Fibroblast of peridontal ligament (primary cell): ENCODE measurements around the gene SIPA1L3.
A peak's percentile ranks its signal among the peaks of the same experiment; 100 is the strongest.

ENCODE experiments used
- DNase-seq: peaks from one replicate; pipeline ENCODE4 v3.0.0-alpha.2; 2010; ENCODE audit errors: extremely low read depth

The SIPA1L3 gene

DNA sequence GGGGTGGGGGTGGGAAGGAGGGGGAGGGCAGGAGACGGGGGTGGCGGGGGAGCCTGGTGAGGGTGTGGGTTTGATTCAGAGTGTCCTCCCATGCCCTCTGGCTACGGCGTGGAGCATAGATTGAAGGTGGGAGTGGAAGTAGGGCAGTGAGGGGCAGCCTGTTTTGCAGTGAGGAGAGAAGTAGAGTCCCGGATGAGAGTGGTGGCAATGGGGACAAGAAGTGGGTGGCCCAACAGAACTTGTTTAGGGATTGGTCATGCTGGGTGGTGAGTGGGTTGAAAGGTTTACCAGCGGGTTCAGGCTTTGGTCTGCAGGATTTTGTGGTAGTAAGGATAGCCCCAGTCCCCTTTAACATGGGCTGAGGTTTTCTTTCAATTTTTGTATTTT lies 35.5 kb downstream of the SIPA1L3 start:
- DNase-seq: no peak

DNA sequence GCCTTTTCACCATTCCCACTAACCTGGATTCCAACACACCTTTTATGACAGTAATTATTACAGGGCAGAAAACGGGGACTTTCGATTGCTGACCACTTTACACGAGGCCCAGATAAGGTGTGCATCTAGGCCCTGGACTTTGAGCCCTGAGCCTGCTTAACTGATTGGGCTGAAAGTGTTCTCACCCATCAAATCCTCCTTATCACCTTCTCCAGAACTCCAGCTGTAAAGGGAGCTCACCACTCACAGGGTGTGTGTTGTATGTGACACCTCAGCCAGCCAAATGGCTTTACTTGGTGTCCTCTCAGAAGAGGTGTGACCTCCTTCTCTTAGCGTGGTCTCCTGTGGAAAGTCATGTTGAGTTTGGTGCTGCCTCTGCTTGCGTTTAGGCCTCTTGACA lies 36.5 kb downstream of the SIPA1L3 start:
- DNase-seq: no peak

DNA sequence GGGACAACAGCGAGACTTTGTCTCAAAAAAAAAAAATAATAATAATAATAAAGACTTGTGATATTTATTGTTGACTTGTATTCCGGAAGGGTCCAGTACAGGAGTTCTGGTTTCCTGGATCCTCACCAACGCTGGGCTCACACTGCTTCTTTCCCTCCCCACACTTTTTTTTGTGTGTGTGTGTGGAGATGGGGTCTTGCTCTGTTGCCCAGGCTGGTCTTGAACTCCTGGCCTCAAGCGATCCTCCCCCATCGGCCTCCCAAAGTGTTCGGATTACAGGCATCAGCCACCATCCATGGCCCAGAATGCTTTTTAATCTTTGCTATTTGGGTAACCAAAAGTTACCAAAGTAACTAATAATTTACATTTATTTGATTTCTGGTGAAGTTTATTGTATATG lies 39.1 kb downstream of the SIPA1L3 start:
- DNase-seq: no peak

DNA sequence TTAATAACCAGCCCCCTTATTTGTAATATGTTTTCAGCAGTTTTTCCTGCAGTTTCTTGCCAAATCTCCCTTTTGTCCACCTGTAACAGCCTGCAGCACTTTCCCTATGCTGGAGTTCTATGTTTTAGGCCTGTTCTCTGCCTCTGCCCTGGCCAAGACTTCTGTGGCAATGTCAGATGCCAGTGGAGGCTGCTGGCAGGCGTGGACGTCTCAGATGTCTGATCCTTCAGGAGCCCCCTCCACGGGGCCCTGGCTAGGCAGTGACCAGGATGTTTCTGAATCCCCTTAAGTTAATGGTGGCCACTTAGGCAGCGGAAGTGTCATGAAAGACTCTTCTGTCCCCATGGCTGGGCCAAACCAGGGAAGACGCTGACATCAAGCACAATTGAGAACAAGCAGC lies 40.8 kb downstream of the SIPA1L3 start:
- DNase-seq: no peak

DNA sequence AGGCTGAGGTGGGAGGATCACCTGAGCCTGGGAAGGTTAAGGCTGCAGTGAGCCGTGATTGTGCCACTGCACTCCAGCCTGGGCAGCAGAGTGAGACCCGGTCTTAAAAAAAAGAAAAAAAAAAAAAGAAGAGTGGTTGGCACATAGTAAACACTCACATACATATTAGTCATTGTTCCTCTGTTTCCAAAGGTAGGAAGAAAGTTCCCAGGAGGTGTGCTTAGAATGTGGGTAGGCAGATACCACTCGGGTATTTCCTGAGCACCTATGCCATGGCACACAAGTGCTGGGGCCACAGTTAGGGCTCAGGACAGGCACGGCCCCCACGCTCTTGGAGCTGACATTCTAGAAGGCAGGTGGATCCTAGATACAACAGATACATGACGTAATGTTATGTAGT lies 41.4 kb downstream of the SIPA1L3 start:
- DNase-seq: no peak

DNA sequence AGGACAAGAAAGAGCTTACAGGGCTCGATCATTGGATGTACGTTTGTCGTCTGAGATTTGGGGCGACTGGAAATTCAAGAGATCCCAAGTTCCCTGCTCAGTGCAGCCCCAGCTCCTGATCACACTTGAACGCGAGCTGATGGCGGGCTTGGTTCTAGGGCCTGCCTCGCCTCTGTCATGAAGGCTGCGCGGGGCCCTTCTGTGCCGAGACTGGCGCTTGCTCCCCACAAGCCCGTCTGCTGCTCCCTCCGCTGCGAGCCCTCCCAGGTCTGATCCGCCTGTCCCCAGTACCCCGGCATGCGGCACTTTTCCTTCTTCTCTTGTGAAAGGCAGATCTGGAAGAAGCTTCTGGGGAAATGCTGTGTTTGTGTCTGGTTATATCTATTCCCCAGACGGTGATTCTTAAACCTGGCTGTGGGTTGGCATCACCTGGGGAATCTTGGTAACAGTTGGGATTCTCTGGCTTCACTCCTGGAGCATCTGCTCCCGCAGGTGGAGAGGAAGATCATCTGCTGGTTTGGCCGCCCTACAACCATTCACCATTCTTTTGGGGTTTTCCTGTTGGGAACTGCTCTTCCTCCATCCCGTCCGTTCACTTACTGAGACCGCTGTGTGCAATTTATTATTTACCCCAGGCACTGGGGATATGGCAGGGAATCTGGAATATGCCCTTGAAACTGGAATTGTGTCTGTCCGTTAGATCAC lies 43.6 kb downstream of the SIPA1L3 start:
- DNase-seq: no peak

DNA sequence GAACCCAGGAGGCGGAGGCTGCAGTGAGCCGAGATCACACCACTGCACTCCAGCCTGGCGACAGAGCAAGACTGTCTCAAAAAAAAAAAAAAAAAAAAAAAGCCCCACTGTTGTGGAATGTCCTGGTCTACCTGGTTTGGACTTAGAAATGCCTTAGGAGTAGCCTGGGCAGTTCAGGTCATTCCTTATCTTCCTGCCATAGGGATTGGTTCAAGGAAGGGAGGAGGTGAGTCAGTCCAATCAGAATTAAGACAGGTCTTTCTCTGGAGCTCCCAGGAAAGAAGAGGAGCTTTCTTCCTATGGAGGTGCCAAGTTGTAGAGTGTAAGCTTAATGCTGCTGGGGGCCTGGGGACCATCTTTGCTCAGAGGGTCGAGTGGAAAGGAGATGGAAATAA lies 44.8 kb downstream of the SIPA1L3 start:
- DNase-seq: no peak

DNA sequence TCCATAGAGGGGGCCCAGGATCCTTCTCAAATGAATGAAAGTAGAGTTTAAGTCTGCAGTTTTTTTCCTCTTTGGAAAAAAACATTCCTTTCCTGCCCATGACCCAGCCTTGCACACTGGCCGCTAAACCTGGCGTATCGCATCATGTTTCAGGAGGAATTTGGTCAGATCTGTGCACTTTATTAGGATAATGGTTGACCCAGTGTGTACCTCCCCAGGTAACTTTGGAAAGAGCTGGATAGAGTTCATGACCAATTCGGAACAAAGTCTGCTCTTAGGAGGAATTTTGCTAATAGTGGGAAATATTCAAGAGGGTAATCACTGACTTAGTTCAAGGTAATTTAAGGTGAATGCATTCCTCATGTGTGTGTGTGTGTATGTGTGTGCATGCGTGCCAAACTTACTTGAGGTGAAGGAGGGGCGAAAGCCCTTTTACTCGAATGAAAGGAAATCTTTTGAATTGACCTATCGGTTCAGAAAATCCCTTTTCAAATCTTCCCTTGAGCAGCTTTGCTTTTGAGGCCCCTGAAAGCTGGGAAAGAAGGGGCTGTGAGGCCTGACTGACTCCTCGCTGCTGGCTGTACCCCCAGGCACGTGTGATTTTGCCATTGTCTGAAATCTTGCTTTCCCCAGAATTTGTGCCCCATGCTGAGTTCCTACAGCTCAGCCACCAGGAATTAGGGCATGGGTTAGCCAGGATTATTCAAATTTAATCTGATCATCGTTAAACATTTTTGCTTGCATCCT lies 46.3 kb downstream of the SIPA1L3 start:
- peak; percentile 34 for DNase-seq

DNA sequence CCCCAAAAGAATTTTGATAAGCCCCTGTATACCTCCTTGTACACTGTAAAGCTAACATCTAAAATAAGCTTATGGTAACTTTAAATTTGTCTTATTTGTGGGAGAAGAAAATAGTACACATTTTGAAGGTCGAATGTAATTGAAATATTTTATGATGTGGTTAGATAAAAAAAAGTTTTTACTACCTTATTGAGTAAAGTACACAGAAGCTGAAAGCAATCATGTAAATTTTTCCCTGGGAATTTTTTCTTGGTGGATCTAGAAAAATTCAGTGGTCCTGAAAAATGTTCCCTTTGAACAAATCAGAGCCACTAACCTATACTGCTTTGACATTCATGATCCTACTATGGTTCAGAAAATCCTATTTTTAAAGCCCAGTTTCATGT lies 46.9 kb downstream of the SIPA1L3 start:
- no peak for DNase-seq

DNA sequence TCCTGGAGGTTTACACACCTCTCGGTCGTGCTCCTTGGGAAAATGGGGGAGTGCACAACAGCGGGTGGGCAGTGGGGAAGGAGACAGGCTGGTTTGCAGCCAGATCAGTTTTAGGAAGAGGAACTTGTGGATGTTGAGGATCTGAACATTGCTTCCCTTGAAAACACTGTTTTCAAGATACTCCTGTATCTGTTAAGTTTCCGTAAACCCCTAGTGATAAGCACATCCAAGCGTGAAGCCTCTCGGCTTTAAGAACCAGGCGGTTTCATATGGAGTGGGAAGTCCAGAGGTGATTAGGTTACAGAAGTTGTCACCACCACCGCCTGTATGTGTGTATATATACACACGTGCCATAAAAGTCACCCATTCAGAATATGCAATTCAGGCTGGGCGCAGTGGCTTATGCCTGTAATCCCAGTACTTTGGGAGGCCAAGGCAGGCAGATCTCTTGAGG lies 47.4 kb downstream of the SIPA1L3 start:
- no peak for DNase-seq

DNA sequence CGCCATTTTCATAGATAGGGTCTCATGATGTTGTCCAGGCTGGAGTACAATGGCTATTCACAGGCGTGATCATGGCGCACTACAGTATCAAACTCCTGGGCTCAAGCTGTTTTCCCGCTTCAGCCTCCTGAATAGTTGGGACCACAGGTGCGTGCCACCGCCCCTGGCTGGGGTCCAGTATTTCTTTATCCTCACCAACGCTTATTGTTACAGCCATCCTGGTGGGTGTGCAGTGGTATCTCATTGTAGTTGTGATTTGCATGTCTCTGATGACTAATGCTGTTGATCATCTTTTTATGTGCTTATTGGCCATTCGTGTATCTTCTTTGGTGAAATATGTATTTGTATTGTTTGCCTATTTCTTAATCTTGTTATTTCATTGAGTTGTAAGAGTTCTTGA lies 49.0 kb downstream of the SIPA1L3 start:
- DNase-seq: no peak

DNA sequence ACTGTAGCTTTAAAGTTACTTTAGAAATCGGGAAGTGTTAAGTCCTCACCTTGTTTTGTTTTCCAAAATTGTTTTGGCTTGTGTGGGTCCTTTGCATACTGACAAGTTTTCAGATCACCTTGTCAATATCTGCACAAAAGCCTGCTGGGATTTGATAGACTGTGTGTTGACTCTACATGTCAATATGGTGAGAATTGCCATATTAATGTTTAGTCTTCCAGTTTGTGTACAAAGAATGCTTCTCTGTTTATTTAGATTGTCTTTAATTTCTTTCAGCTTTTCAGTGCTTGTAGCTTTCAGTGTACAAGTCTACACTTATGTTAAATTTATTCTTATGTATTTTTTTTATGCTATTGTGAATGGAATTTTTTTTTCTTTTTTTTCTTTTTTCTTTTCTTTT lies 50.2 kb downstream of the SIPA1L3 start:
- DNase-seq: no peak

DNA sequence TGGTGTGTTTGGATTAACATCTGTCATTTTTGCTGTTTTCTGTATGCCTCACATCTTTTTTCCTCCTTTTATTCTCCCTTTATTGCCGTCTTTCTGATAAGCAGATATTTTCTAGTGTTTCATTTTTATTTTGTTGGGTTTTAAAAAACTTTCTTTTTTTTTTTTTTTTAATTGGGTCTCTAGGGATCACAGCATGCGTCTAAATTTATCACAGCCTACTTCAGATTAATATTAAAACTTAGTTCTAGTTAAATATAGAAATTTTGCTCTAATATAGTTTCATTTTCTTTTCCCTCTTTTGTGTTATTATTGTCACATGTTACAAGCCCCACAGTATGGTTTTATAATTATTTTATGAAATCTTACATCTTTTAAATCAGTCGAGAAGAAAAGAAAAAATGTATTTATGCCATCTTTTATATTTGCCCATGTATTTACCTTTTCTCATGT lies 52.7 kb downstream of the SIPA1L3 start:
- DNase-seq: no peak

DNA sequence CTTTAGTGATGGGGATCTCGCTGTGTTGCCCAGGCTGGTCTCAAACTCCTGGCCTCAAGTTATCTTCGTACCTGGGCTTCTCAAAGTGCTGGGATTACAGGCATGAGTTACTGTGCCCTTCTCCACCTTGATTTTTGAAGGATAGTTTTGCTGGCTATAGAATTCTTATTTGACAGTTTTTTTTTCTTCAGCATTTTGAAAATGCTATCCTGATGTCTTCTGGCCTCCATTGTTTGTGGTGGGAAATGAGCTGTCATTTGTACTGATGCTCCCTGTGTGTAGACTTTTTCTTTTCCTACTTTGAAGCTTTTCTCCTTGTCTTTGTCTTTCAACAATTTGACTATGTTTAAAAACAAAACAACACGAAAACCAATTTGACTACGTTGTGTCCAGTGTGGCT lies 54.2 kb downstream of the SIPA1L3 start:
- DNase-seq: no peak

DNA sequence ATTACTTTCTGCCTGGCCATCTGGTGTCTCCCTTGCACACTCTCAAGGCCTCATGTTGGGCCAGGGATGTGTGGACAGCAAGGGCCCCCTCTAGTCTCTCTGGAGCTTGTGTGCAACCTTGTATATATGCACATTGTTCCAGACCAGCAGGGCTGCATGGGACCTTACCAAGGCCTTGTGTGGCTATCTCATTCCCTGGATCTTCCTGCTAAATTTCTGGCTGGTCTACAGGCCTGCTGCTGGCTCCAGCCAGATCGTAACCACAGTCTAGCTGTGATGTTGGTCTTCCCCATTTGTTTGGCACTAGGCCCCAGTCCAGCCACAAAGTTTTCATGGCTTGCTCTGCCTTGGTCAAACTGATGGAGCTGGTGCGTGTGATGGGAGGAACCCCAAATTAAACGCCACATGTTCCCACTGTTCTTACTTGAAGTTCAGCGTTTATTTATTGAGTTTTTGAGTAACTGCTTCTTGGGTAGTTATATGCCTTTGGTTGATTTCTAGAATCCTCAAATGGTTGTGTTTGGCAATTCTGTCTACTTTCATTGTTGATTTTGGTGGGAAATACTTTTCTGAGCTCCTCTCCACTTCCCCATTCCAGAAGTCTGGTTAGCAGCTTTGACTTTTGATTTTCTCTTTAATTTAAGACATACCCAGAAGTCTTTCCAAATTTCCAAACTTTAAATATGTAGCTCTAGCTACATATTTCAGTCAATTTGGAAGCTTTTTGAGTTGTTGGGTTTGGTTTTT lies 56.4 kb downstream of the SIPA1L3 start:
- peak; percentile 96 for DNase-seq

DNA sequence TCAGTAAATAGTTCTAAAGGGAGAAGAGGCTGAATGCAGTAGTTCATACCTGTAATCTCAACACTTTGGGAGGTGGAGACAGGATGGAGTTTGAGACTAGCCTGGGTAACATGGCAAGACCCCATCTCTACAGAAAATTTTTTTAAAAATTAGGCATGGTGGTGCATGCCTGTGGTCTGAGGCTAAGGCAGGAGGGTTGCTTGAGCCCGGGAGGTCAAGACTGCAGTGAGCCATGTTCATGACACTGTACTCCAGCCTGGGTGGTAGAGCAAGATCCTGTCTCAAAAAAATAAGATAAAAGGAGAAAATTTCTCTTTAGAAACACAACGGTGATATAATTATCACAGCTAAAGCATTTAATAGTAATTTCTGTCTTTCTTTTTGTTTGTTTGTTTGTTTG lies 57.1 kb downstream of the SIPA1L3 start:
- DNase-seq: no peak

DNA sequence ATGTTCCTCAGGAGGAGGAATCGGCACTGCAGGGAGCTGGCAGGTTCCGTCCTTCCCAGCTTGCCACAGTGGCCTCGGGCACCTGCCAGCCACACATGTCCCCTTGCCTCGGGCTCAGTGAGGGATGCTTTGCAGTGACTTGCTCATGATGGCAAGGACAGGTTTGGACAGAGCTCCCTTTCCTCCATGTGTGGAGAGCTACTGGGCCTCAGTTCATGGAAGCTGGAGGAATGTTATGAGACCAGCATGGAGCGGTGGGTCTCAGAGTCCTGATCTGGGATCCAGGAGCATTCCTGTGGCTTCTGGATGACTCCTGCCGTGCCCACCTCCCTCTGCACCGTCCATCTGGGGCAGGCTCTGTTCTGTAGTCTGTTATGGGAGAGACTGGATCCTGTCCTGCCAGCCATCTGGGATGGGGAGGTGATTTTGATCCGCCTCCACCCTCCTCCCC lies 59.2 kb downstream of the SIPA1L3 start:
- DNase-seq: no peak

DNA sequence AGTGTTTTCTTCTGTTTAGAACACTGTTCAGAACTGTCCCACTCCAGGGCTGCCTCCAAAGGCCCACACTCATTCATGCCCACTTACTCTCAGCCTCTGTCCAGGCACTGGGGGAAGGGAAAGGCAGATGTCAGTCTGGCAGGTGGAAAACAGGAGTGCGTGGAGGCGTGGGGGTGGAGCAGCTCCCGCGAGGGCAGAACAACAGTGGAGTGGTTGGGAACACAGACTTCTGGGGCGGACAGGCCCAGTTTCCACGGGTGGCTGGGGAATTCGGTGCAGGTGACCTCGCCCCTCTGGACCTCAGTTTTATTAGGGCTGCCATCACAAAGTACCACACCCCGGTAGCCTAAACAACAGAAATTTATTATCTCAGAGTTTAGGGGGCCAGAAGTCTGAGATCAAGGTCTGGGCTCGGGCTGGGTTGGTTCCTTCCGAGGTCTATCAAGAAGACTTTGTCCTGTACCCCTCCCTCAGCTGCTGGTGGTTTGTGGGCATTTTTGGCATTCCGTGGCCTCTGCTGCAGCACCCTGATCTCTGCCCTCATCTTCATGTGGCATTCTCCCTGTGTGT lies 59.7 kb downstream of the SIPA1L3 start:
- no peak for DNase-seq

DNA sequence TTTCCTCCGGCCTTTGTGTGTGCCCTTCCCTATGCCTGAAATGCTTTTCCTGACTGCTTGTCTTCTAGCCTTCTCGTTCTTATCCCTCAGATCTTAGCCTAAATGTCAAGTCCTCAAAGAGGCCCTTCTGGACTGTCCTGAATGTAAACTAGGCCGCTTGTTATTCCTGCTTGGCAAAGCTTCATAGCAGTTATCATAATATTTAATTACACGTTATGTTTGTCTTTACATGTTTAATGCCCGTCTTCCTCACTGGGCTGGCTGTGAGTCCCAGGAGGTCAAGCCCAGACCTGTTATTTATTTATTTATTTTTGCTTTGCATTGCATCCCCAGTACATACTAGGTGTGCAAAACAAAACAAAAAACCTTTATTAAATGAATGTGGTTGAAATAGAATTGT lies 62.7 kb downstream of the SIPA1L3 start:
- DNase-seq: no peak

DNA sequence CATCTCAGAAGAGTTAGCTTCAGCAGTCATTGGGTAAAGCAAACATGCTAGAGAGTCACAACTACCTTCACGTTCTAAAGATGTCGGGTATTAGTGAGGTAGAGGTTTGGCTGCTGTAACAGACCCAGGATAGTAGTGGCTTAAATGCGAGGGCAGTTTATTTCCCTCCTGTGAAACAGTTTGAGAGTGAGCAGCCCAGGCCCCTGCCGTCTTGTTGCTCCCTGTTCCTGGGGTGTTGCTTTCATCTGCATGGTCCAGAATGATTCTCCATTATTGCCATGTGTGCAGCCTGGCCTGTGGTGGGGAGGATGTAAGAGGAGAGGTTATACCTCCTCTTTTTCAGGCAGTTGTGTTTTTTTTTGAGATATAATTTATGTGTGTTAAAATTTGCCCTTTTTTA lies 63.7 kb downstream of the SIPA1L3 start:
- DNase-seq: no peak

DNA sequence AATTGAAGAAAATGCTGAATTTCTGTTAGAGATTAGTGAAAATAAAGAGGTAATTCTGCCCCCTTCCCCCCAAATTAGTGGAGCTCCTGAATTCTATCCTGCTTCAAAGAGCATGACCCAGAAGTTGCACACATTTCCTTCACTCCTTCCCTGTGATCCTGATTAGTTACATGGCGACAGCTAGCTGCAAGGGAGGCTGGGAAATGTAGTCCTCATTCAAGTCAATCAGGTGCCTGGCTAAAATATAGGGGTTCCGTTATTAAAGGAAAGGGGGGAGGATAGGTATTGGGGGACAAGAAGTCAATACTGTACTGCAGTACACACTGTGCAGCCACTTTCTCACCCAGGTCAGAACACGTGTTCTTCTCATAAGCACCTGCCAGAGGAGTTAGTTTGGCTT lies 65.8 kb downstream of the SIPA1L3 start:
- no peak for DNase-seq

DNA sequence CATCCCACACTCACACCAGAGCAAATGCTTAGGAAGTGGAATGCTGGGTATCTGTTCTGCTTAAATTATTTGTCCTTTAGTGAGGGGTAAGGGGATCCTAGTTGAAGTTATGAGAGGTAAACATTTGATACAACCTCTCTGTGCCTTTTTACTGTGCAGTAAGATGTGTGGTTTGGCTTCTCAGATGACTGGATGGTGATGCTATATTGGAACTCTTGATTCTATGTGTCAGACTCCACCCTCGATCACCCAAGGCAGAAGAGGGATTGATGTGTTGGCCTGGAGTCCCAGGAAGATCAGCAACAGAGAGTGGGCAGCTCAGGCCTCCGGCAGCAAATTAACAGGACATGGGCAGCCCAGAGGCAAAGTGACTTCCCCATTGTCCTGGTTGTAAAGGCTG lies 66.7 kb downstream of the SIPA1L3 start:
- no peak for DNase-seq
